ENCODE measurements around the gene NOD2.

The NOD2 gene

DNA sequence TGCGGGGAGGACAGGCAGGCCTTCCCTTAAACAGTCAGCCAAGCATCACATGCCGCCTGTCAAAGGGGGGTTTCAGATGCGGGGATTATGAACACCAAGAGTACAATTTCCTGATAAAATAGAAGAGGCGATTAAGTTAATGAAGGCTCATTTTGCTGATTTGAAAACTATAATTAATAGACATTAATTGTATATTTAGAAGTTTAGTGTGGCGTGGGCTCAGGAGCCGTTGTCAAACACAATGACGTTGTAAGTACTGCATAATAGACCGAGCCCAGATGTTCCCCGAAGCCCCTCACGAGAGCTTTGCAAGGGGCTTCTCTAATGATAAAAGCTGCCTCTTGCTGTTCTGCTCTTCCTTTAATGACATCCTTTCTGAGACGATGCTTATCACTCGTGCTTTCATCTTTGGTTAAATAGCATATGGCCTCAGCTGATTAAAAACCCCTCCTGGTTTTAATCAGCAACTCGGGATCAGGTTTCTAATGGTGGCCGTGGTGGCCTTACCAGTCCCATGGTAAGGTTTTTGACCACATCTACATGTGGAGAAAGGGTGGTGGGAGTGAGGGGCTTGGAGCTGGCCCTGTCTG lies 40.5 kb upstream of the NOD2 start:
- H3K36me3 ChIP-seq (ENCODE audit: insufficient read depth, insufficient read length, low read length) = no peaks in the 10 kb centered on the region
- no peaks in the 10 kb centered on the region for H3K9me3 ChIP-seq (ENCODE audit: insufficient read depth, low read length)
- DNase-seq (ENCODE audit: low read depth, low spot score) = no peak

DNA sequence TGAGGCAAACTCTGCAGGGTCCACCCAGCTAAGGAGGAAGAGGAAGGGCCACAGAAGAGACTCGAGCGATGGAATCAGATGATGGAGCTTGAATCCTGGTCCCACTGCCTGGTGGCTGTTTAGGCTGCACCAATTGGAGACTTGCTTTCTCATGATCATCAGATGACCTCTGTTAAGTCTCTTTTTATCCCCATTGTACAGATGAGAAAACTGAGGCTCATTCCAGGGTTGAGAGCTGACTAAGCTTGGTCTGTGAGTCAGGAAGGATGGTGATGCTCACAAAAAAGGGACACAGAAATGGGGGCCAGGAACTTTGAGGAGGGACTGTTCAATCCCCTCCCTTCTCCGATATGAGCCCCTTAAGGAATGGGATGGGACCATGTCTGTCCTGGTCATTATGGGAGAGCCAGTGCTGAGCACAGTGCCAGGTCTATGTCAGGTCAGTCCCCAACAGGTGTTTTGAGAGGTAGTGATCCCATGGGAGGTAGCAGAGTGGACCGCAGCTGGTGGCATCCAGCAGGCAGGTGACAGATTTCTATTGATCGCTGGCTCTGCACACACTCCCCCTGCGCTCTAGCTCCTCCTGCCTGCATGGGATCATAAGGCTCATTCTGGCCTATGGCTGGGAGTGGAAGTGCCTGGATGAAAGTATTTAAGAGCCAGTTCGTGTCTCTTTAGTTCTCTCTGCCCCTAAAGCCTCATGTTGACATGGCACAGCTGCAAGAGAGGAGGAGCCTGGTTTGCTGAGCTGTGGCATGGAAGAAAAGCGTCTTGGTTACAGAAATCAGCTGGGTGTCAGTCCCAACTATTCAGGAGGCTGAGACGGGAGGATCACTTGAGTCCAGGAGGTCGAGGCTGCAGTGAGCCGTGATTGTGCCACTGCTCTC lies 39.5 kb upstream of the NOD2 start:
- H3K9ac ChIP-seq (ENCODE audit: insufficient read length, low read depth) = no peak overlapping the region
- TF ChIP-seq SUZ12 (IDR thresholded peaks at IDR 0.05; ENCODE audit: extremely low read depth, insufficient read depth, insufficient read length) = no peak

More for the DNA sequence above, 40.5 kb upstream of the NOD2 start:
- Histone ChIP-seq H3K4me1 (ENCODE audit: insufficient read depth, insufficient read length) (peaks cover 8% of the 10 kb centered on the region), H3K27me3 (ENCODE audit: insufficient read depth, insufficient read length) (no peaks in the 10 kb centered on the region), H3K9ac (ENCODE audit: insufficient read length, low read depth) (no peak overlapping the region), H3K4me3 (ENCODE audit: insufficient read length, low read depth) (no peak overlapping the region)
- TF ChIP-seq YY1 (IDR thresholded peaks at IDR 0.05; ENCODE audit: insufficient read depth, insufficient read length) = no peak
- no peak for TF ChIP-seq SUZ12 (IDR thresholded peaks at IDR 0.05; ENCODE audit: extremely low read depth, insufficient read depth, insufficient read length)
- no peak for TF ChIP-seq ZNF274 (IDR thresholded peaks at IDR 0.05; ENCODE audit: low read depth, low read length)

DNA sequence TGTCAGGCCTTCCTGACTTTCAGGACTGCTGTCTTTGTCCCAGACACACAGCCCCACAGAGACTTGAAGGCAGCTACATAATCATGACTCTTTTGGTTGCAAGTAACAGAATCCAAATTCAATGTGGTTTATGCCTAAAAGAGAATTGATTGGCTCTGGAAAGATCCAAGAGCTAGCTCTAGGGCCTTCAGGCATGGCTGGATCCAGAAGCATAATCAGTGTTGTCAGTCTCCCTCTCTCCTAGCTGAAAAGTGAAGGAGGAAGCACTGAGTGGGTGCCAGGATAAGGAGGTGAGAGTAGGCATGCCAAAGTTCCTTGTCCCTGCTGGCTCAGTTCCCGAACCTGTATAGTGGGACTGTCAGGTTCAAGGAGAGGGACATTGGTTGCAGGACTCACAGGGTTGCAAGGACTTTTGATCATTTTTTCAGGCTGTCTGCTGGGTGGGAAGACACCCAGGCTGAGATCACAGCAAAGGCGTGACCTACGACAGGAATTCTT lies 37.8 kb upstream of the NOD2 start:
- no peak overlapping the region for H3K9ac ChIP-seq (ENCODE audit: insufficient read length, low read depth)
- no peaks in the 10 kb centered on the region for H3K36me3 ChIP-seq (ENCODE audit: insufficient read depth, insufficient read length, low read length)
- DNase-seq (ENCODE audit: low read depth, low spot score) = no peak
- H3K4me3 ChIP-seq (ENCODE audit: insufficient read length, low read depth) = no peak overlapping the region
- peaks cover 8% of the 10 kb centered on the region for H3K4me1 ChIP-seq (ENCODE audit: insufficient read depth, insufficient read length)
- no peaks in the 10 kb centered on the region for H3K27me3 ChIP-seq (ENCODE audit: insufficient read depth, insufficient read length)
- H3K9me3 ChIP-seq (ENCODE audit: insufficient read depth, low read length) = no peaks in the 10 kb centered on the region
- no peak for TF ChIP-seq SUZ12 (IDR thresholded peaks at IDR 0.05; ENCODE audit: extremely low read depth, insufficient read depth, insufficient read length)
- no peak for TF ChIP-seq YY1 (IDR thresholded peaks at IDR 0.05; ENCODE audit: insufficient read depth, insufficient read length)
- no peak for TF ChIP-seq ZNF274 (IDR thresholded peaks at IDR 0.05; ENCODE audit: low read depth, low read length)

More for the DNA sequence above, 39.5 kb upstream of the NOD2 start:
- DNase-seq (ENCODE audit: low read depth, low spot score) = no peak
- no peaks in the 10 kb centered on the region for H3K9me3 ChIP-seq (ENCODE audit: insufficient read depth, low read length)
- no peak overlapping the region for H3K4me3 ChIP-seq (ENCODE audit: insufficient read length, low read depth)
- H3K4me1 ChIP-seq (ENCODE audit: insufficient read depth, insufficient read length) = peaks cover 8% of the 10 kb centered on the region
- H3K27me3 ChIP-seq (ENCODE audit: insufficient read depth, insufficient read length) = no peaks in the 10 kb centered on the region
- H3K36me3 ChIP-seq (ENCODE audit: insufficient read depth, insufficient read length, low read length) = no peaks in the 10 kb centered on the region

DNA sequence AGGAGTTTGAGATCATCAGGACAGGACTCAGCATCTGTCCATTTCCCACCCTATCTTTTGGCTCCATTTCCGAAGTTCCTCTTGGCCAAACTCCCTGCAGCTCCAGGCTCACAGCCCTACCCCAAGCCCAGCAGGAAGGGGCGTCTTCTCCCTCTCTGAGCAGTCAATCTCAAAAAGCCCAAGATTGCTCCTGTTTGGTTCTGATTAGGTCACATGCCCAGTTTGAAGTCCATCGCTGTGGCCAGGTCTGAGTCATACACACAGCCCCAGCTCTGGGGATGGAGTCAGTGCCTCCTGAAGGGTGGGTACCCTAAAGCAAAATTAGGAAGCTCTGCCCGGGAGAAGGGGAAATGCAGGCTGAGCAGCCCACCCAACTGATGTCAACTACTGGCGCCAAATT lies 36.2 kb upstream of the NOD2 start:
- no peaks in the 10 kb centered on the region for H3K27me3 ChIP-seq (ENCODE audit: insufficient read depth, insufficient read length)
- TF ChIP-seq ZNF274 (IDR thresholded peaks at IDR 0.05; ENCODE audit: low read depth, low read length) (no peak), YY1 (IDR thresholded peaks at IDR 0.05; ENCODE audit: insufficient read depth, insufficient read length) (no peak), SUZ12 (IDR thresholded peaks at IDR 0.05; ENCODE audit: extremely low read depth, insufficient read depth, insufficient read length) (no peak)
- no peak overlapping the region for H3K9ac ChIP-seq (ENCODE audit: insufficient read length, low read depth)
- peaks cover 8% of the 10 kb centered on the region for H3K4me1 ChIP-seq (ENCODE audit: insufficient read depth, insufficient read length)
- no peak for DNase-seq (ENCODE audit: low read depth, low spot score)
- H3K36me3 ChIP-seq (ENCODE audit: insufficient read depth, insufficient read length, low read length) = no peaks in the 10 kb centered on the region
- peaks cover 2% of the 10 kb centered on the region; the same call in 1 of the 2 replicates for H3K9me3 ChIP-seq (ENCODE audit: insufficient read depth, low read length)
- no peak overlapping the region for H3K4me3 ChIP-seq (ENCODE audit: insufficient read length, low read depth)

DNA sequence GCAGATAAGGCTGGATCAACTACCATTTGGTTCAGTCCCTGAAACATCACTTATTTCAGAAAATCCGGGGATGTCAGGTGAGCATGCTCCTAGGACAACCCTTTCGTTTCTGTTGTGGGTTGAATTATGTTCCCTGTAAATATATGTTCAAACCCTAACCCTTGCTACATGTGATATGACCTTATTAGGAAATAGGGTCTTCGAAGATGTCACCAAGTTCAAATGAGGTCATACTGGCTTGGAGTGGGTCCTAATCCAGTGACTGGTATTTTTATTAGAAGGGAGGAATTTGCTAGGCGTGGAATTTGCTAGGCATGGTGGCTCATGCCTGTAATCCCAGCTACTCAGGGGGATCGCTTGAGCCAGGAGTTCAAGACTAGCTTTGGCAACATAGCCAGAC lies 33.6 kb upstream of the NOD2 start:
- peaks cover 5% of the 10 kb centered on the region for H3K27me3 ChIP-seq (ENCODE audit: insufficient read depth, insufficient read length)
- no peak for DNase-seq (ENCODE audit: low read depth, low spot score)
- peaks cover 16% of the 10 kb centered on the region; the same call in 1 of the 2 replicates for H3K9me3 ChIP-seq (ENCODE audit: insufficient read depth, low read length)
- no peak overlapping the region for H3K4me3 ChIP-seq (ENCODE audit: insufficient read length, low read depth)
- H3K4me1 ChIP-seq (ENCODE audit: insufficient read depth, insufficient read length) = peaks cover 8% of the 10 kb centered on the region
- no peaks in the 10 kb centered on the region for H3K36me3 ChIP-seq (ENCODE audit: insufficient read depth, insufficient read length, low read length)
- no peak for TF ChIP-seq YY1 (IDR thresholded peaks at IDR 0.05; ENCODE audit: insufficient read depth, insufficient read length)
- no peak for TF ChIP-seq SUZ12 (IDR thresholded peaks at IDR 0.05; ENCODE audit: extremely low read depth, insufficient read depth, insufficient read length)
- TF ChIP-seq ZNF274 (IDR thresholded peaks at IDR 0.05; ENCODE audit: low read depth, low read length) = no peak
- no peak overlapping the region for H3K9ac ChIP-seq (ENCODE audit: insufficient read length, low read depth)

DNA sequence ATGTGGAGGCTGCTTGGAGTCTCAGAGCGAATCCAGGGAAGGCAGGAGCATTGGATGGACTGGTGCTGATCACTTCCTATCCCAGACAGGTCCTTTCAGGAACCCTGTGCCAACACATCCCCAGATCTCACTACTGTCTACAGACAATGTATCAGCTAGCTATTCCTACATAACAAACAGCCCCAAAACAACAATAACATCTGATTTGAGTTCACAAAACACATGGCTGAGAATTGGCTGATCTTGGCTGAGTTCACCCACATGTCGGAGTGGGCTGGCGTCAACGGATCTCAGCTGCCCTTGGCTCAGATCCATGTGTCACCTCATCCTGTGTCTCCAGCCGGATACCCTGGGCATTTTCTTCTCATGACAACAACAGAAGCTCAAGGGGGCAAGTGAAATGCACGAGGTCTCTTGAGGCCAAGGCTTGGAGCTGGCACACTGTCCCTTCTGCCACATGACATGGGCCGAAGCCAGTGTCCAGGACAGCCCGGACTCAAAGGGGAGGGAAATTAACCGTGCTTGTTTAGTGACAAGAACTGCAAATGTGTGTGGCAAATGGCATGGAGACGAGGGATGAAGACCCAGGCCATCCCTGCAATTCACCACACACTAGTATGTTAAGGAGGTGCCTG lies 31.0 kb upstream of the NOD2 start:
- TF ChIP-seq YY1 (IDR thresholded peaks at IDR 0.05; ENCODE audit: insufficient read depth, insufficient read length) = no peak
- no peak for TF ChIP-seq ZNF274 (IDR thresholded peaks at IDR 0.05; ENCODE audit: low read depth, low read length)
- TF ChIP-seq SUZ12 (IDR thresholded peaks at IDR 0.05; ENCODE audit: extremely low read depth, insufficient read depth, insufficient read length) = no peak
- Histone ChIP-seq H3K4me3 (ENCODE audit: insufficient read length, low read depth) (no peak overlapping the region), H3K27me3 (ENCODE audit: insufficient read depth, insufficient read length) (peaks cover 7% of the 10 kb centered on the region), H3K36me3 (ENCODE audit: insufficient read depth, insufficient read length, low read length) (no peaks in the 10 kb centered on the region), H3K4me1 (ENCODE audit: insufficient read depth, insufficient read length) (peaks cover 1% of the 10 kb centered on the region), H3K9me3 (ENCODE audit: insufficient read depth, low read length) (peaks cover 16% of the 10 kb centered on the region; the same call in 1 of the 2 replicates), H3K9ac (ENCODE audit: insufficient read length, low read depth) (no peak overlapping the region)
- no peak for DNase-seq (ENCODE audit: low read depth, low spot score)

DNA sequence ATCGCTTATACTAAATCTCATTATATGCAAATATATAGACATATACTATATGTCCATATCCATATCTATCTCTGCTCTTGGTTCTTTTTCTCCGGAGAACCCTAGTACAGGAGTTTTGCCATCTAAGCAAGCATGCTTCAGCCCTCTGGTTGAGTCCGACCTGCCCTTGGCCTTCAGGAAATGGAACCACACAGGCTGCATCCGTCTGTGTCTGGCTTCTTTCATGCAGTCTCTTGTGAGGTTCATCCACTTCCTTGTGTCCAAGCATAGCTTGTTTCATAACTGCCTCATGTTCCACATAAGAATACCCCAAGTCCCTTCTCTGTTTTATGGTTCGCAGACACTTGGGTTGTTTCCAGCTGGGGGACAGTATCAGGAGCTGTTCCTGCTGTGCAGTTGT lies 29.1 kb upstream of the NOD2 start:
- Histone ChIP-seq H3K27me3 (ENCODE audit: insufficient read depth, insufficient read length) (peaks cover 7% of the 10 kb centered on the region), H3K36me3 (ENCODE audit: insufficient read depth, insufficient read length, low read length) (no peaks in the 10 kb centered on the region), H3K4me1 (ENCODE audit: insufficient read depth, insufficient read length) (no peaks in the 10 kb centered on the region), H3K9ac (ENCODE audit: insufficient read length, low read depth) (no peak overlapping the region), H3K4me3 (ENCODE audit: insufficient read length, low read depth) (no peak overlapping the region), H3K9me3 (ENCODE audit: insufficient read depth, low read length) (peaks cover 16% of the 10 kb centered on the region; the same call in 1 of the 2 replicates)
- no peak for DNase-seq (ENCODE audit: low read depth, low spot score)
- TF ChIP-seq YY1 (IDR thresholded peaks at IDR 0.05; ENCODE audit: insufficient read depth, insufficient read length) (no peak), ZNF274 (IDR thresholded peaks at IDR 0.05; ENCODE audit: low read depth, low read length) (no peak), SUZ12 (IDR thresholded peaks at IDR 0.05; ENCODE audit: extremely low read depth, insufficient read depth, insufficient read length) (no peak)
